Measurements from ENCODE around the gene VMP1. TPM values are rescaled to one million over a fixed set of nuclear protein-coding genes. Genes with fewer than 3 reads are reported as not detected.

The VMP1 gene
- total and polyA plus RNA-seq, 2 of the 13 experiments (the other 11 are each of a cell fraction or from before 2014, with no cell fraction given): 186 to 271 TPM

DNA sequence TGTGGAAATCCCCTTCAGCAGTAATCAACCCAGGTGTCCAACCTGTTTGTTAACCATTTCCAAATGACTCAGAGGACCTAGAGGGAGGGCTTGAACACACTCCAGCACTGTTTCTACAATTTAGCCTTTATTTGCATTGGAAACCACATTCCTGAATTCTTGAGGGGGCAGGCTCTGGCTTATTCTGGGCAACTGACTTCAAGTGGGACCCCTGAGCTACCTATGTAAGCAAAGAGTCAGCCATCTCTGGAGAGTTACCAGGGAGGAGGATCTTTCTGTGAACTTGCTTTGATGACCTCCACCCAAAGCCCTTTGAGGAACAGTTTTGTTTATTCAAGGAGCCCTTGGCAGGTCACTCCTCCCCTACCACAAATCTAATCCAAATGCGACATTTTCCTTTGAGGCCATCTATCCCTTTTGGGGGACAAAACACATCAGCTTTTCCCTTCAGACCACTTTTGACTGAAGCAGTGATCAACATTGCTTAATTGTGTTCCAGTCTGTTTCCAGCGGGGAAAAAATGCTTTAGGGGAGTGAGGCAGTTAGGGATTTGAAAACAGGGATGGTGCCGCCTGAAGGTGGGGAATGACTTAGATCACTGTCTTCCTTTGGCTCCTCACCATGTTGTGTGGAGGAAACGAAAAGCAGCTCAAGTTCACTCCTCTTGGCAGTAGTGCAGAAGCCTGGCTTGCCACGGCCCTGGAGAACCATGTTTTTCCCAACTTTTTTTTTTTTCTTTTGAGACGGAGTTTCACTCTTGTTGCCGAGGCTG lies 139.1 kb downstream of the VMP1 start (continued):
- TF ChIP-seq MYNN (CRISPR knock-in tag; IDR thresholded peaks at IDR 0.05; ENCODE audit: low read depth) (peak; percentile 44; the same call in 1 of the 2 replicates), ZNF180 (CRISPR knock-in tag; IDR thresholded peaks at IDR 0.05; ENCODE audit: borderline replicate concordance, low read depth) (0 out of 2 replicates have a peak, but pooled peaks have one; percentile 73), EHMT2 (IDR thresholded peaks at IDR 0.05; ENCODE audit: borderline replicate concordance, low read depth, low read length) (peak; percentile 76; the same call in 1 of the 2 replicates), ZNF44 (CRISPR knock-in tag; IDR thresholded peaks at IDR 0.05) (no peak), ZNF547 (CRISPR knock-in tag; IDR thresholded peaks at IDR 0.05) (no peak), ZSCAN12 (CRISPR knock-in tag; IDR thresholded peaks at IDR 0.05) (no peak), ZNF709 (CRISPR knock-in tag; IDR thresholded peaks at IDR 0.05) (peak; percentile 54; the same call in 1 of the 2 replicates), JUND (CRISPR knock-in tag; IDR thresholded peaks at IDR 0.05) (no peak), ZNF761 (CRISPR knock-in tag; conservative IDR thresholded peaks at IDR 0.05) (peak; percentile 54; the same call in 1 of the 2 replicates), HMG20B (CRISPR knock-in tag; conservative IDR thresholded peaks at IDR 0.05) (peak; percentile 71; the same call in 1 of the 2 replicates), ELF4 (CRISPR knock-in tag; IDR thresholded peaks at IDR 0.05; ENCODE audit: borderline replicate concordance) (no peak; the same call in 1 of the 2 replicates), HMGA1 (CRISPR knock-in tag; conservative IDR thresholded peaks at IDR 0.05) (no peak), MIER3 (CRISPR knock-in tag; IDR thresholded peaks at IDR 0.05; ENCODE audit: borderline replicate concordance) (peak; percentile 53; the same call in 1 of the 2 replicates), ZNF335 (CRISPR knock-in tag; IDR thresholded peaks at IDR 0.05) (no peak), TMF1 (CRISPR knock-in tag; IDR thresholded peaks at IDR 0.05; ENCODE audit: low read depth) (peak; percentile 78; the same call in 1 of the 2 replicates), SUZ12 (IDR thresholded peaks at IDR 0.05; ENCODE audit: low read depth, low read length) (no peak), ZNF121 (CRISPR knock-in tag; IDR thresholded peaks at IDR 0.05) (0 out of 2 replicates have a peak, but pooled peaks have one; percentile 10), ZNF607 (CRISPR knock-in tag; IDR thresholded peaks at IDR 0.05; ENCODE audit: borderline replicate concordance) (no peak), SYNCRIP (IDR thresholded peaks at IDR 0.05; ENCODE audit: insufficient read depth, low read depth, low read length) (no peak), FIP1L1 (IDR thresholded peaks at IDR 0.05; ENCODE audit: borderline replicate concordance, insufficient read depth, low read depth, low read length) (no peak)
- TF ChIP-seq, protein P1, sequence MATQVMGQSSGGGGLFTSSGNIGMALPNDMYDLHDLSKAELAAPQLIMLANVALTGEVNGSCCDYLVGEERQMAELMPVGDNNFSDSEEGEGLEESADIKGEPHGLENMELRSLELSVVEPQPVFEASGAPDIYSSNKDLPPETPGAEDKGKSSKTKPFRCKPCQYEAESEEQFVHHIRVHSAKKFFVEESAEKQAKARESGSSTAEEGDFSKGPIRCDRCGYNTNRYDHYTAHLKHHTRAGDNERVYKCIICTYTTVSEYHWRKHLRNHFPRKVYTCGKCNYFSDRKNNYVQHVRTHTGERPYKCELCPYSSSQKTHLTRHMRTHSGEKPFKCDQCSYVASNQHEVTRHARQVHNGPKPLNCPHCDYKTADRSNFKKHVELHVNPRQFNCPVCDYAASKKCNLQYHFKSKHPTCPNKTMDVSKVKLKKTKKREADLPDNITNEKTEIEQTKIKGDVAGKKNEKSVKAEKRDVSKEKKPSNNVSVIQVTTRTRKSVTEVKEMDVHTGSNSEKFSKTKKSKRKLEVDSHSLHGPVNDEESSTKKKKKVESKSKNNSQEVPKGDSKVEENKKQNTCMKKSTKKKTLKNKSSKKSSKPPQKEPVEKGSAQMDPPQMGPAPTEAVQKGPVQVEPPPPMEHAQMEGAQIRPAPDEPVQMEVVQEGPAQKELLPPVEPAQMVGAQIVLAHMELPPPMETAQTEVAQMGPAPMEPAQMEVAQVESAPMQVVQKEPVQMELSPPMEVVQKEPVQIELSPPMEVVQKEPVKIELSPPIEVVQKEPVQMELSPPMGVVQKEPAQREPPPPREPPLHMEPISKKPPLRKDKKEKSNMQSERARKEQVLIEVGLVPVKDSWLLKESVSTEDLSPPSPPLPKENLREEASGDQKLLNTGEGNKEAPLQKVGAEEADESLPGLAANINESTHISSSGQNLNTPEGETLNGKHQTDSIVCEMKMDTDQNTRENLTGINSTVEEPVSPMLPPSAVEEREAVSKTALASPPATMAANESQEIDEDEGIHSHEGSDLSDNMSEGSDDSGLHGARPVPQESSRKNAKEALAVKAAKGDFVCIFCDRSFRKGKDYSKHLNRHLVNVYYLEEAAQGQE (IDR thresholded peaks at IDR 0.05; ENCODE audit: borderline replicate concordance in 1 of 2, low read depth in 1 of 2, low read length in 2 of 2): peak in 1 of 2 experiments; percentile 44; a peak in 2 of 4 replicates
- TF ChIP-seq, protein P2, sequence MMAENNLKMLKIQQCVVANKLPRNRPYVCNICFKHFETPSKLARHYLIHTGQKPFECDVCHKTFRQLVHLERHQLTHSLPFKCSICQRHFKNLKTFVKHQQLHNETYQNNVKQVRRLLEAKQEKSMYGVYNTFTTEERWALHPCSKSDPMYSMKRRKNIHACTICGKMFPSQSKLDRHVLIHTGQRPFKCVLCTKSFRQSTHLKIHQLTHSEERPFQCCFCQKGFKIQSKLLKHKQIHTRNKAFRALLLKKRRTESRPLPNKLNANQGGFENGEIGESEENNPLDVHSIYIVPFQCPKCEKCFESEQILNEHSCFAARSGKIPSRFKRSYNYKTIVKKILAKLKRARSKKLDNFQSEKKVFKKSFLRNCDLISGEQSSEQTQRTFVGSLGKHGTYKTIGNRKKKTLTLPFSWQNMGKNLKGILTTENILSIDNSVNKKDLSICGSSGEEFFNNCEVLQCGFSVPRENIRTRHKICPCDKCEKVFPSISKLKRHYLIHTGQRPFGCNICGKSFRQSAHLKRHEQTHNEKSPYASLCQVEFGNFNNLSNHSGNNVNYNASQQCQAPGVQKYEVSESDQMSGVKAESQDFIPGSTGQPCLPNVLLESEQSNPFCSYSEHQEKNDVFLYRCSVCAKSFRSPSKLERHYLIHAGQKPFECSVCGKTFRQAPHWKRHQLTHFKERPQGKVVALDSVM (CRISPR knock-in tag; IDR thresholded peaks at IDR 0.05): no peak
